Retinal pigment epithelial cell (primary cell): ENCODE results near the gene SCN5A.

ENCODE experiments used
- DNase-seq: peaks from one replicate; pipeline ENCODE4 v3.0.0-alpha.2; 2010; ENCODE audit warnings: low read depth
- H3K4me3 ChIP-seq: 2 replicates; pipeline ENCODE4 v1.5.1; 2011; ENCODE audit warnings: mild to moderate bottlenecking, low read length, control low read depth, moderate library complexity
- TF ChIP-seq, protein P1 (sequence below): conservative IDR thresholded peaks from 2 replicates; pipeline ENCODE4 v1.5.1; 2011; ENCODE audit warnings: low read depth, low read length, control low read depth, inconsistent platforms

SCN5A gene

DNA sequence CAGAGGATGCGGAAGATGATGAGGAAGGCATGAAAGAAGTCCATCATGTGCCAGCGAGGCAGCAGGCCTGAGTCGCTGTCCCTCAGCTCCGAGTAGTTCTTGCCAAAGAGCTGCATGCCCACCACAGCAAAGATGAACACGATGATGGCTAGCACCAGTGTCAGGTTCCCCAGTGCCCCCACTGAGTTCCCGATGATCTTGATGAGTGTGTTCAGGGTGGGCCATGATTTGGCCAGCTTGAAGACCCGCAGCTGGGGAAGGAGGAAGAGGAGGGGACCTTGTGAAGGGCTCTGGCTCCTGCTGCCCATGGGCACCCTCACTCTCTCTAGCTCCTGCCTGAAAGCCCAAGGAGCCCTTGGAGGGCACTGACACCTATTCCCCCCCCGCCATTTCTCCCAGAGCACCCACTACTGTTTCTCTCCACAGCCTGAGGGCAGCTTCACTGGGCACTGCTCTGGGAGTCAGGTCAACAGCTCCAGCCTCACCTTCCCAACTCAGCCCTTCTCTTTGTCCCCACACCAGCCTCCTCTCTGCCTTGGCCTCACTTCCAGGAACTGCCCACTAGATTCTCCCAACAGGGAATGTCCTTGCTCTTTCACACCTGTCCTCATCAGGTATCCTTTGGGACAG, 63.6 kb downstream of the SCN5A start:
- TF ChIP-seq, protein P1, sequence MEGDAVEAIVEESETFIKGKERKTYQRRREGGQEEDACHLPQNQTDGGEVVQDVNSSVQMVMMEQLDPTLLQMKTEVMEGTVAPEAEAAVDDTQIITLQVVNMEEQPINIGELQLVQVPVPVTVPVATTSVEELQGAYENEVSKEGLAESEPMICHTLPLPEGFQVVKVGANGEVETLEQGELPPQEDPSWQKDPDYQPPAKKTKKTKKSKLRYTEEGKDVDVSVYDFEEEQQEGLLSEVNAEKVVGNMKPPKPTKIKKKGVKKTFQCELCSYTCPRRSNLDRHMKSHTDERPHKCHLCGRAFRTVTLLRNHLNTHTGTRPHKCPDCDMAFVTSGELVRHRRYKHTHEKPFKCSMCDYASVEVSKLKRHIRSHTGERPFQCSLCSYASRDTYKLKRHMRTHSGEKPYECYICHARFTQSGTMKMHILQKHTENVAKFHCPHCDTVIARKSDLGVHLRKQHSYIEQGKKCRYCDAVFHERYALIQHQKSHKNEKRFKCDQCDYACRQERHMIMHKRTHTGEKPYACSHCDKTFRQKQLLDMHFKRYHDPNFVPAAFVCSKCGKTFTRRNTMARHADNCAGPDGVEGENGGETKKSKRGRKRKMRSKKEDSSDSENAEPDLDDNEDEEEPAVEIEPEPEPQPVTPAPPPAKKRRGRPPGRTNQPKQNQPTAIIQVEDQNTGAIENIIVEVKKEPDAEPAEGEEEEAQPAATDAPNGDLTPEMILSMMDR: no peak

DNA sequence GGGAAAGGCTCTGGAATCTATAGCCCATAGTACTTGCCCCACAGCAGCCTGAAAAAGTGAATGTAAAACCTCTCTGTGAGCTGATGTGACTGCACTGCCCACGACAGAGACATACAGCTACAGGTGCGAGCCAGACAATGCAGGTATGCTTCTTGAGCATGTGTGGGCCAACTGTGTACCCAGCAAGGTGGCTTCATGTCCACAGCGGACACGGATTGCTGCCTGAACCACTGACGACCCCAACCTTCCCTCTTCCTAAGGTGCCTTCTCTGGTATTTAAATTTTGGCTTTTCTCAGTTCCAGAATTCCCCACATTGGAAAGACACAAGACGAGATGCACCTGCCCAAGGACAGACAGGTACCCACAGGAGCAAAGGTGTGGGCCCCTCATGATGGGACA, 65.8 kb downstream of the SCN5A start:
- no peak for DNase-seq
- no peak overlapping the region for H3K4me3 ChIP-seq
- TF ChIP-seq, protein P1: no peak

More for the DNA sequence above, 63.6 kb downstream of the SCN5A start:
- H3K4me3 ChIP-seq: no peak overlapping the region
- no peak for DNase-seq

DNA sequence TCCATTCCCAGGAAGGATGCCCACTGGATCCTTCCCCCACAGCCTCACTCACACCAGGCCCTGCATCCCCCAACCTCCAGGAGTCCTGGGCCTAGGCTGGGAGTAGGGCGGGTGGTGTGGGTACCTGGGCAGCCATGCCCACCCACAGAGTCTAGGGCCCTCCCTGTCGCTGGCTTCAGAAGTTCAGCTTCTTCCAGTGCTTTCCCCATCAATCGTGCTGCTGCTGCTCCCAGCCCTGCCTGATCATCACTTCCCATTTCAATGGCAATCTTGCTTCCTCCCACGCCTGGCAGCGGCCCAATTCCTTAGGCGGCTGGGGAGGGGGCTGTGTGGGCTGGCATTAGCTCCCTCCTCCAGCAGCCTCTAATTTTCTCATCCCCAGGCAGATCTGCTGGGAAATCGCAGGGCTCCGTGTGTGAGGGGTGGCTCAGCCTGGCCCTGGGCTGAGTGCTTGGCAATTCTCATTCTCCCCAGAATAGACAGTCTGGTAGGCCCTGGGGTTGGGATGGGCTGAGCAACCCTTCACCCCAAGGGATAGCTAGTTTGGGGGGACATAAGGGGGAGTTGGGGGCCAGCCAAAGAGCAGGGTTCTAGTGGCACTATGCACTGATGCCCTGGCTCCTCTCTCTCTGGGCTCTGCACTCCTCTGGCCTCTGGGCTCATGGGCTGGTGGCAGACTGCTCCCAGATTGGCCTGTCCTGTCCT, 66.4 kb downstream of the SCN5A start:
- no peak overlapping the region for H3K4me3 ChIP-seq
- TF ChIP-seq, protein P1: no peak
- DNase-seq: no peak

DNA sequence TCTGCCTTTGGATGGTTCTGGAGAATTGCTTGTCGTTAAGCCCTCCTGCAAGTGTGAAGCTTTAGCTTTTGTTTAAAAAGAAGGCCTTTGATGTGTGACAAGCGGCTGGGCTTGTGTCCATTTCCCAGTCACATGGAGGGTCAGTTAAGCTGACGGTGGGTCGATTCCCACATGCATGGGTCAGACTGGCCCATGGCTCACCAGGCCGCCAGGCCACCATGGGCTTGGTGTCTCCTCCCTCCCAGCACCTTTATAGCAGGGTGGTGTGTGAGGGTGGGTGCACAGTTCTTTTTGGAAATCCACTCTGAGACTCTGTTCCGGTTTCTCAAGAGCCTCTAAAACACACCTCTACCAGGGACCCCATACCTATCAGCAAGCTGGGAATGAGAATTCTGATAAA, 67.2 kb downstream of the SCN5A start:
- TF ChIP-seq, protein P1: no peak

DNA sequence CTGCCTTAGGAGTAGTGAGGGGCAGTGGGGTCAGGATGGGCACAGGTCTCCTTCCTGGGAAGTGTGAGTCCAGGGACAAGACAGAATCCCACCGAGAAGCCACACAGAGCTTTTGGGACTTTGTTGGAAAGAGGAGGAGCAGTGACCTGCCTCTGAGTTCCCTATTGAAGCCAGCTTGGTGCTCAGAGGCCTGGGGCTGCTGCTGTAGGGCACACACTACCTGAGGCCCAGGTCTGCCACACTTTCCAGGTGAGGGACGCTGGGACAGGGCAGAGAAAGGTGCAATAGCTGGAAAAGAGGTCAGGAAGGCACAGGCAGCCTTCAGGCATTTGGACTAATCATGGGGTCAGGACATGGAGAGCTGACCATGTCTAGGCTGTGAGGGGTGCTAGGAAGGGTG, 67.7 kb downstream of the SCN5A start:
- TF ChIP-seq, protein P1: no peak
- no peak overlapping the region for H3K4me3 ChIP-seq
- no peak for DNase-seq

More for the DNA sequence above, 67.2 kb downstream of the SCN5A start:
- H3K4me3 ChIP-seq: no peak overlapping the region
- DNase-seq: no peak

DNA sequence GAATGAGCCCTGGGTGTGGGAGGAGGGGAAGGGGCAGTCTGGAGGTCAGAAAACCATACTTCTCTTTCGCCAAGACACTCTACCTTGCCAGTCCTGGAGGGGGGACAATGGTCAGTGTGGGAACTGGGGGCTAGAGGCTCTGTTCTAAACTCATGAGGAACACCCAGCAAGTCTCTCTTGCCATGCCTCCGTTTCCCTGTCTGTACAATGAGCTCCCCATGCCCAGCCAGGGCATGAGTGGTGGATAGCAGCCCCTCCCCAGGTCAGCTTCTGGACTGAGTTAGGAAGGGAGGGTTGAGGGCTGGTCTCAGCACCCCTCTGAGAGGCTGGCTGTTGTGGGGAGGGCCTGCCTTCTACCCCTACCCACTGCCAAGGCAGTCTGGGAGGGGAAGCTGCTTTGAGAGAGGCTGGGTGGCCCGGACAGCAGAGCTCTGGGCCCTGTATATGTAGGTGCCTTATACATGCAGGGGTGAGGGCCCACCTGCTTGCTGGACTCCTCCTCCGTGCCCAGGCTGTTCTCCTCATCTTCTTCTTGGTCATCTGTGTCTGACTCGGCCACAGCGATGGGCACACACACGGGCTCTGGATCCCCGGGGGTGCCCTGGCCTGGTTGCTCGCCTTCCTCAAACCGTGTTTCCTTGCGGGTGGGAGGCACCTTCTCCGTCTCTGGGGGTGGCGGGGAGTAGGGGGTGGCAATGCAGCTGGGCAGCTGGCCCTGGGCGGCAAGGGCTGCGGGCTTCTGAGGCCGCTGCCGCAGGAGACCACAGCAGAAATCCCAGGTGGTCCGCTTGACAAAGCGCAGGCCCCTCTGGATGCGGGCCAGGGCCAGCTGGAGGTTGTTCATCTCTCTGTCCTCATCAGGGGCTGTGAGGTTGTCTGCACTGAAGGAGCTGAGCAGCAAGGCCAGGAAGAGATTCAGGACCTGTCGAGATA, 68.8 kb downstream of the SCN5A start:
- DNase-seq: no peak
- no peak overlapping the region for H3K4me3 ChIP-seq
- TF ChIP-seq, protein P1: no peak
